Measurements from ENCODE around the gene PPM1G.

Gene PPM1G

GRCh38 chr2:27390822-27391679 lies 18.3 kb downstream of the PPM1G start:
- TF ChIP-seq GATA3 (IDR thresholded peaks at IDR 0.05; ENCODE audit: low read depth, low read length) (no peak), GATA2 (IDR thresholded peaks at IDR 0.05; ENCODE audit: low read depth, low read length) (no peak)

GRCh38 chr2:27381577-27382181 lies 27.7 kb downstream of the PPM1G start:
- no peak for TF ChIP-seq GATA3 (IDR thresholded peaks at IDR 0.05; ENCODE audit: low read depth, low read length)
- no peak for TF ChIP-seq GATA2 (IDR thresholded peaks at IDR 0.05; ENCODE audit: low read depth, low read length)

- no peak for TF ChIP-seq GATA2 (IDR thresholded peaks at IDR 0.05; ENCODE audit: low read depth, low read length)
These were observed 28.5 kb downstream of the PPM1G start, which contains the start of gene ZNF513 for GRCh38 chr2:27380626-27381545. Gene ZNF513, minus strand, starts transcription at chr2:27380734. Its CDS starts 208 bp downstream, at chr2:27380526.

- TF ChIP-seq GATA2 (IDR thresholded peaks at IDR 0.05; ENCODE audit: low read depth, low read length) (no peak), GATA3 (IDR thresholded peaks at IDR 0.05; ENCODE audit: low read depth, low read length) (no peak)
These were observed 29.4 kb downstream of the PPM1G start for GRCh38 chr2:27379836-27380625.

GRCh38 chr2:27379383-27379835 lies 30.0 kb downstream of the PPM1G start:
- TF ChIP-seq GATA2 (IDR thresholded peaks at IDR 0.05; ENCODE audit: low read depth, low read length) (no peak), GATA3 (IDR thresholded peaks at IDR 0.05; ENCODE audit: low read depth, low read length) (no peak)

- TF ChIP-seq GATA2 (IDR thresholded peaks at IDR 0.05; ENCODE audit: low read depth, low read length) (no peak), GATA3 (IDR thresholded peaks at IDR 0.05; ENCODE audit: low read depth, low read length) (no peak)
These were observed 30.5 kb downstream of the PPM1G start for GRCh38 chr2:27378809-27379290.

GRCh38 chr2:27378096-27378808 lies 31.1 kb downstream of the PPM1G start:
- TF ChIP-seq GATA3 (IDR thresholded peaks at IDR 0.05; ENCODE audit: low read depth, low read length) (no peak), GATA2 (IDR thresholded peaks at IDR 0.05; ENCODE audit: low read depth, low read length) (no peak)

GRCh38 chr2:27377618-27378095 lies 31.7 kb downstream of the PPM1G start:
- no peak for TF ChIP-seq GATA3 (IDR thresholded peaks at IDR 0.05; ENCODE audit: low read depth, low read length)
- no peak for TF ChIP-seq GATA2 (IDR thresholded peaks at IDR 0.05; ENCODE audit: low read depth, low read length)

- TF ChIP-seq GATA3 (IDR thresholded peaks at IDR 0.05; ENCODE audit: low read depth, low read length) (no peak), GATA2 (IDR thresholded peaks at IDR 0.05; ENCODE audit: low read depth, low read length) (no peak)
These were observed 32.3 kb downstream of the PPM1G start for GRCh38 chr2:27376866-27377617.

GRCh38 chr2:27376151-27376865 lies 33.1 kb downstream of the PPM1G start:
- no peak for TF ChIP-seq GATA2 (IDR thresholded peaks at IDR 0.05; ENCODE audit: low read depth, low read length)
- TF ChIP-seq GATA3 (IDR thresholded peaks at IDR 0.05; ENCODE audit: low read depth, low read length), result no peak

- no peak for TF ChIP-seq GATA3 (IDR thresholded peaks at IDR 0.05; ENCODE audit: low read depth, low read length)
- no peak for TF ChIP-seq GATA2 (IDR thresholded peaks at IDR 0.05; ENCODE audit: low read depth, low read length)
These were observed 33.8 kb downstream of the PPM1G start for GRCh38 chr2:27375513-27376099.

Measured in SH-SY5Y (cell line).